CD4-positive, alpha-beta memory T cell (primary cell): ENCODE data around the gene TJP3. TPM values are rescaled to one million over a fixed set of nuclear protein-coding genes. Genes with fewer than 3 reads are reported as not detected.

Experiments
- CTCF ChIA-PET: fragments of 350-600 bp; sonication (Branson Sonifier 250); formaldehyde crosslinking; loops from one replicate; lab custom pipeline; 2021; ENCODE audit warnings: inconsistent platforms; ENCODE audit not compliant: partially characterized antibody; lab: Charles Lee
- POLR2A ChIA-PET: fragments of 350-600 bp; sonication (Branson Sonifier 250); formaldehyde crosslinking; loops from one replicate; lab custom pipeline; 2021; ENCODE audit not compliant: partially characterized antibody; lab: Charles Lee
- DNase-seq, 5 donors: peaks; one replicate each; pipeline versions ENCODE4 v3.0.0 to v3.0.0-alpha.2; 2020 to 2022; ENCODE audit warnings: mixed read lengths in 1 of 5
- H3K27ac ChIP-seq: one replicate; pipeline ENCODE4 v1.7.0; 2013; ENCODE audit warnings: low read depth, low read length
- H3K27me3 ChIP-seq: 2 replicates; pipeline ENCODE4 v1.7.0; 2013; ENCODE audit warnings: mild to moderate bottlenecking, low read length, moderate library complexity; ENCODE audit not compliant: insufficient read depth
- H3K36me3 ChIP-seq: 2 replicates; pipeline ENCODE4 v1.7.0; 2013; ENCODE audit warnings: mild to moderate bottlenecking, low read length, moderate library complexity; ENCODE audit not compliant: insufficient read depth
- H3K4me1 ChIP-seq: 2 replicates; pipeline ENCODE4 v1.7.0; 2013; ENCODE audit warnings: mild to moderate bottlenecking, low read length, moderate library complexity; ENCODE audit not compliant: insufficient read depth
- H3K4me3 ChIP-seq, 2 donors: one replicate each; pipeline ENCODE4 v1.7.0; 2013; ENCODE audit warnings: low read length in 2 of 2, mild to moderate bottlenecking in 1 of 2
- H3K9me3 ChIP-seq, 2 donors: one replicate each; pipeline ENCODE4 v1.7.0; 2013; ENCODE audit warnings: low read length in 2 of 2, control low read depth in 1 of 2; ENCODE audit not compliant: control insufficient read depth in 1 of 2
- H3K27ac Mint-ChIP-seq, 7 donors: one replicate each; pipeline ENCODE4 v1.8.0; 2020 to 2021; ENCODE audit warnings: mixed read lengths in 7 of 7, mild to moderate bottlenecking in 6 of 7, inconsistent platforms in 3 of 7, moderate library complexity in 3 of 7
- H3K27me3 Mint-ChIP-seq, 2 donors: one replicate each; pipeline ENCODE4 v1.8.0; 2020 to 2021; ENCODE audit warnings: mixed read lengths in 2 of 2
- H3K36me3 Mint-ChIP-seq, 2 donors: one replicate each; pipeline ENCODE4 v1.8.0; 2020 to 2021; ENCODE audit warnings: mixed read lengths in 2 of 2, inconsistent platforms in 1 of 2, mild to moderate bottlenecking in 1 of 2
- H3K4me1 Mint-ChIP-seq, 4 donors: one replicate each; pipeline ENCODE4 v1.8.0; 2020 to 2021; ENCODE audit warnings: mixed read lengths in 4 of 4, mild to moderate bottlenecking in 1 of 4
- H3K4me3 Mint-ChIP-seq, 8 donors: one replicate each; pipeline ENCODE4 v1.8.0; 2020 to 2021; ENCODE audit warnings: mixed read lengths in 8 of 8, mild to moderate bottlenecking in 7 of 8, moderate library complexity in 6 of 8, inconsistent platforms in 3 of 8
- H3K9me3 Mint-ChIP-seq, 8 donors: one replicate each; pipeline ENCODE4 v1.8.0; 2020 to 2021; ENCODE audit warnings: mixed read lengths in 8 of 8, mild to moderate bottlenecking in 5 of 8, inconsistent platforms in 3 of 8, moderate library complexity in 1 of 8
- intact Hi-C: fragments of 100-400 bp; cut with micrococcal nuclease; formaldehyde crosslinking; loops from one replicate; pipeline ENCODE4 v1.15.1; 2023
- polyA plus RNA-seq, 2 donors: library from polyadenylated mRNA; unstranded; fragments of 300-500 nt; fragmentation: Illumina TruSeq; gene quantifications; one replicate each; pipeline ENCODE4 v1.2.3, GENCODE V29; 2021
- total RNA-seq, 2 experiments: library from RNA; stranded (reverse); gene quantifications; one replicate each; pipeline ENCODE4 v1.2.3, GENCODE V29; 2021

Gene TJP3
- total and polyA plus RNA-seq, 4 experiments from 2014 or later: 17.6 to 23.4 (median 20.6) TPM

DNA sequence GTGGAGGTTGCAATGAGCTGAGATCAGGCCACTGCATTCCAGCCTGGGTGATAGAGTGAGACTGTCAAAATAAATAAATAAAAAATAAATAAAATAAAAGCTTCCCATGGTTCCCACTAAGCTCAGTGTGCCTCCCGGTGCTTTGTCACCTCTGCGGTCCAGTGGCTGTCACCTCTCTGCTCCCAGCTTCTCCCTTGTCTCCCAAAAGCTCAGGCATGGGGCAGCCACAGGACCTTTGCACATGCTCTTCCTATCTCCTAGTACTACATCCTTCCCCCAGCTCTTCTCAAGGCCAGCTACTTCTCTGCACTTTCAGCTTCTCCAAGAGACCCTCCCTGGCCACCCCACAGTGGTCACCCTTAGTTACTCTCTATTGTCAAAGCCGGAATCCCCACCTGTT lies 85.6 kb downstream of the TJP3 start:
- no peak for DNase-seq
- intact Hi-C loops: no loop called here
- POLR2A ChIA-PET: no interaction called here
- Mint-ChIP-seq H3K4me1 (peaks cover 4 to 18% (median 15%) of the 10 kb centered on the region in 4 donors), H3K27me3 (no peaks in the 10 kb centered on the region), H3K4me3 (no peak overlapping the region), H3K36me3 (peaks cover 3 to 7% of the 10 kb centered on the region in 2 donors), H3K27ac (no peak overlapping the region), H3K9me3 (peaks cover 0 to 18% (median 9%) of the 10 kb centered on the region in 8 donors)
- H3K36me3 ChIP-seq: no peaks in the 10 kb centered on the region
- H3K4me1 ChIP-seq: peaks cover 9% of the 10 kb centered on the region
- H3K27me3 ChIP-seq: no peaks in the 10 kb centered on the region
- H3K9me3 ChIP-seq: peaks cover 0 to 6% of the 10 kb centered on the region in 2 donors
- no peak overlapping the region for H3K27ac ChIP-seq
- CTCF ChIA-PET: interaction anchor here (1.0 to 1.2 kb wide), 2 partner anchors 28 to 32 kb away, joined by 3 to 6 read pairs; partner anchors contain the start of gene MRPL54
- H3K4me3 ChIP-seq: no peak overlapping the region

DNA sequence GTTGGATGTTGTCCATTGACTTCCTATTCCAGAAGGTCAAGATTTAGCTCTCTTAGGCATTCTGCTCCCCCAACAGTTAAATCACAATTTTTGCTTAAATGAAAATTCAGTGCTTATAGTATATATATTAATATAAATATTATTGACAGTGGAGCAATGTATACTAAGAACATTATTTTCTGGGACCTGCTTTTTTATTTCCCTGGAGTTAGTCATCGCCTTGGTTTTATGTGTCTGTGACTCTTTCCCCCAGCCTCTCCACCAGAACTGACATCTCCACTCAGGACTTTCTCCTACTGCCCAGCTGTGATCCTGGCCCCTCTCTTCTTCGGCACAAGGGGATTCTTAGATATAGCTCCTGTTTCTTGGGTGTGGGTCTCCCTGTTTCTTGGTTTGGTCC lies 88.2 kb downstream of the TJP3 start:
- Mint-ChIP-seq H3K36me3 (peaks cover 3 to 7% of the 10 kb centered on the region in 2 donors), H3K27ac (peak overlapping the region in 4 of 7 donors; percentile 3 to 65 (median 48))
- H3K4me1 ChIP-seq: peaks cover 20% of the 10 kb centered on the region

DNA sequence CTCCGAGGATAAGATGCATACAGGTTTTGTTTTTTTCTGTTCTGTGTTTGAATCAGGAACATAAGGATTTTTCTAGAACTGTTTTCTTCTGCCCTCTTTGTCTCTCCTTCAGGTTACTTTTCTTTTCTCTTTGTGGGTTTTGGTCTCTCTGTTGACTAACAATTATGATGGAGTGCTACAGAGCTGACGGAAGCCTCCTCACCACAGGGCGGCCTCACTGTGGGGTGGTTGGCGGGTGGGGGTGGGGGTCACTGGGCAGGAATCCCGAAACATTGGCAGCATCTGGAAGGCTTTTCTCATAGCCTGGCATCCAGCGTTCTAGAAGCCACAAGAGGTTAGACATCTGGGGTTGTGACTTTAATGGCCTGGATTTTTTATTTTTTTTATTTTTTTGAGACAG lies 90.0 kb downstream of the TJP3 start:
- Histone ChIP-seq H3K36me3 (no peaks in the 10 kb centered on the region), H3K4me1 (peaks cover 26% of the 10 kb centered on the region), H3K27me3 (no peaks in the 10 kb centered on the region), H3K4me3 (no peak overlapping the region), H3K9me3 (peaks cover 0 to 6% of the 10 kb centered on the region in 2 donors), H3K27ac (no peak overlapping the region)
- H3K4me3 Mint-ChIP-seq: peak overlapping the region in 7 of 8 donors; percentile 48 to 83 (median 67)
- peak overlapping the region; percentile 18 to 85 (median 59) for H3K27ac Mint-ChIP-seq
- peaks cover 3% of the 10 kb centered on the region in 2 donors for H3K36me3 Mint-ChIP-seq
- intact Hi-C loops: no loop called here
- peak; percentile 47 to 67 (median 57) for DNase-seq
- CTCF ChIA-PET: interaction anchor here (1.5 to 4.5 kb wide), 4 partner anchors 14 to 35 kb away, joined by 4 to 20 read pairs (median 10); partner anchors contain the start of gene MRPL54
- no peaks in the 10 kb centered on the region for H3K27me3 Mint-ChIP-seq
- POLR2A ChIA-PET: interaction anchor here (0.6 to 4.2 kb wide), 6 partner anchors 11 to 1849 kb away, joined by 3 to 33 read pairs (median 4); partner anchors contain the start of genes APBA3, MATK and MRPL54
- H3K9me3 Mint-ChIP-seq: peaks cover 0 to 13% (median 7%) of the 10 kb centered on the region in 8 donors
- H3K4me1 Mint-ChIP-seq: peaks cover 18 to 36% (median 23%) of the 10 kb centered on the region in 4 donors

More for the DNA sequence above, 88.2 kb downstream of the TJP3 start:
- CTCF ChIA-PET: interaction anchor here (3.6 to 4.5 kb wide), 2 partner anchors 26 to 34 kb away, joined by 15 to 20 read pairs; partner anchors contain the start of gene MRPL54
- Mint-ChIP-seq H3K27me3 (no peaks in the 10 kb centered on the region), H3K9me3 (peaks cover 0 to 17% (median 8%) of the 10 kb centered on the region in 8 donors), H3K4me1 (peaks cover 14 to 26% (median 20%) of the 10 kb centered on the region in 4 donors), H3K4me3 (no peak overlapping the region)
- Histone ChIP-seq H3K27ac (no peak overlapping the region), H3K27me3 (no peaks in the 10 kb centered on the region), H3K4me3 (no peak overlapping the region), H3K36me3 (no peaks in the 10 kb centered on the region), H3K9me3 (peaks cover 0 to 6% of the 10 kb centered on the region in 2 donors)
- POLR2A ChIA-PET: interaction anchor here (3.9 to 4.2 kb wide), 2 partner anchors 16 to 34 kb away, joined by 30 to 33 read pairs; partner anchors contain the start of genes APBA3 and MRPL54
- intact Hi-C loops: no loop called here
- DNase-seq: no peak

Other genes starting within 250 kb of the TJP3 start
- gene SMIM24, start 227.9 kb upstream of the TJP3 start, total RNA-seq: not detected
- gene SMIM24, start 227.9 kb upstream of the TJP3 start, polyA plus RNA-seq: not detected
- not detected for gene SMIM44, start 224.9 kb upstream of the TJP3 start, total RNA-seq
- not detected for gene SMIM44, start 224.9 kb upstream of the TJP3 start, polyA plus RNA-seq
- 1 to 10 TPM; 8.3 TPM for gene DOHH, start 207.7 kb upstream of the TJP3 start, total RNA-seq
- 10 to 100 TPM in 1 of 2 donors, 1 to 10 TPM in 1; 3.1 to 13.0 TPM for gene DOHH, start 207.7 kb upstream of the TJP3 start, polyA plus RNA-seq
- gene FZR1, start 202.1 kb upstream of the TJP3 start, total RNA-seq: 10 to 100 TPM; 73.3 to 73.7 TPM
- gene FZR1, start 202.1 kb upstream of the TJP3 start, polyA plus RNA-seq: 10 to 100 TPM in 1 of 2 donors, 1 to 10 TPM in 1; 7.1 to 16.0 TPM
- 10 to 100 TPM in 1 of 2 experiments, 1 to 10 TPM in 1; 8.1 to 10.6 TPM for gene TEKTIP1, start 169.2 kb upstream of the TJP3 start, total RNA-seq
- gene TEKTIP1, start 169.2 kb upstream of the TJP3 start, polyA plus RNA-seq: under 1 TPM in 1 of 2 donors, not detected in 1; 0.55 TPM
- 100 to 1,000 TPM; 128 to 136 TPM for gene MFSD12, start 150.8 kb upstream of the TJP3 start, total RNA-seq
- gene MFSD12, start 150.8 kb upstream of the TJP3 start, polyA plus RNA-seq: 10 to 100 TPM; 45.5 to 54.3 TPM
- gene HMG20B, start 135.4 kb upstream of the TJP3 start, total RNA-seq: 10 to 100 TPM; 48.1 to 51.6 TPM
- 10 to 100 TPM; 42.4 to 43.0 TPM for gene HMG20B, start 135.4 kb upstream of the TJP3 start, polyA plus RNA-seq
- gene GIPC3, start 122.9 kb upstream of the TJP3 start, total RNA-seq: under 1 TPM; 0.64 to 0.70 TPM
- gene GIPC3, start 122.9 kb upstream of the TJP3 start, polyA plus RNA-seq: under 1 TPM in 1 of 2 donors, not detected in 1; 0.45 TPM
- gene TBXA2R, start 101.5 kb upstream of the TJP3 start, total RNA-seq: under 1 TPM; 0.64 to 0.70 TPM
- 1 to 10 TPM in 1 of 2 donors, under 1 TPM in 1; 0.35 to 1.1 TPM for gene TBXA2R, start 101.5 kb upstream of the TJP3 start, polyA plus RNA-seq
- 10 to 100 TPM; 44.0 to 50.4 TPM for gene CACTIN, start 81.6 kb upstream of the TJP3 start, total RNA-seq
- 10 to 100 TPM in 1 of 2 donors, 1 to 10 TPM in 1; 4.4 to 16.1 TPM for gene CACTIN, start 81.6 kb upstream of the TJP3 start, polyA plus RNA-seq
- gene PIP5K1C, start 7.9 kb upstream of the TJP3 start, total RNA-seq: 10 to 100 TPM; 28.2 to 29.7 TPM
- 10 to 100 TPM in 1 of 2 donors, 1 to 10 TPM in 1; 1.7 to 19.3 TPM for gene PIP5K1C, start 7.9 kb upstream of the TJP3 start, polyA plus RNA-seq
- gene APBA3, start 53.3 kb downstream of the TJP3 start, total RNA-seq: 10 to 100 TPM; 83.4 to 86.3 TPM
- 10 to 100 TPM; 33.1 to 37.0 TPM for gene APBA3, start 53.3 kb downstream of the TJP3 start, polyA plus RNA-seq
- 10 to 100 TPM; 36.7 to 38.6 TPM for gene MRPL54, start 54.3 kb downstream of the TJP3 start, total RNA-seq
- 100 to 1,000 TPM; 102 to 107 TPM for gene MRPL54, start 54.3 kb downstream of the TJP3 start, polyA plus RNA-seq
- gene RAX2, start 63.8 kb downstream of the TJP3 start, total RNA-seq: not detected
- not detected for gene RAX2, start 63.8 kb downstream of the TJP3 start, polyA plus RNA-seq
- gene MATK, start 78.0 kb downstream of the TJP3 start, total RNA-seq: 1 to 10 TPM; 7.2 to 9.6 TPM
- gene MATK, start 78.0 kb downstream of the TJP3 start, polyA plus RNA-seq: 10 to 100 TPM; 19.4 to 27.7 TPM
- 1 to 10 TPM; 1.2 to 3.1 TPM for gene ZFR2, start 160.7 kb downstream of the TJP3 start, total RNA-seq
- 1 to 10 TPM; 3.9 to 4.1 TPM for gene ZFR2, start 160.7 kb downstream of the TJP3 start, polyA plus RNA-seq
- gene ATCAY, start 172.3 kb downstream of the TJP3 start, total RNA-seq: not detected
- not detected for gene ATCAY, start 172.3 kb downstream of the TJP3 start, polyA plus RNA-seq
- gene NMRK2, start 224.7 kb downstream of the TJP3 start, total RNA-seq: not detected
- not detected for gene NMRK2, start 224.7 kb downstream of the TJP3 start, polyA plus RNA-seq